IPS-18c (cell line): Measurements from ENCODE around the gene GIMAP4.

Experiments
- H3K4me3 ChIP-seq: 2 replicates; pipeline ENCODE4 v1.7.0; 2013; ENCODE audit warnings: low read depth, mild to moderate bottlenecking, low read length, moderate library complexity; ENCODE audit not compliant: insufficient read depth
- H3K9me3 ChIP-seq: one replicate; pipeline ENCODE4 v1.6.1; 2013; ENCODE audit warnings: mild to moderate bottlenecking, low read length, moderate library complexity; ENCODE audit not compliant: control insufficient read depth, insufficient read depth

Gene GIMAP4

GRCh38 chr7:150620061-150620460 lies 52.9 kb downstream of the GIMAP4 start:
- Histone ChIP-seq H3K9me3 (no peaks in the 10 kb centered on the region), H3K4me3 (no peak overlapping the region)

GRCh38 chr7:150620617-150621371 lies 53.6 kb downstream of the GIMAP4 start:
- Histone ChIP-seq H3K9me3 (no peaks in the 10 kb centered on the region), H3K4me3 (no peak overlapping the region)

- Histone ChIP-seq H3K4me3 (no peak overlapping the region), H3K9me3 (no peaks in the 10 kb centered on the region)
Observed at GRCh38 chr7:150621376-150621775, 54.2 kb downstream of the GIMAP4 start.
